HepG2 (cell line): ENCODE results near the gene ZNF234. TPM values are rescaled to one million over a fixed set of nuclear protein-coding genes. Genes with fewer than 3 reads are reported as not detected.

Source experiments
- ARNT ChIP-seq: fragments of 450-650 bp; IDR thresholded peaks from 2 replicates; pipeline ENCODE4 v1.6.1; 2017
- CSRNP2 ChIP-seq: sonication (generic); formaldehyde crosslinking; conservative IDR thresholded peaks from 2 replicates; pipeline ENCODE4 v1.8.0; 2022; ENCODE audit warnings: low read depth, missing genetic modification reagents
- ERF ChIP-seq: IDR thresholded peaks from 2 replicates; pipeline ENCODE4 v1.6.1; 2018; ENCODE audit warnings: missing biosample characterization, missing genetic modification reagents
- HOXA3 ChIP-seq: sonication (generic); formaldehyde crosslinking; IDR thresholded peaks from 2 replicates; pipeline ENCODE4 v1.5.0; 2020; ENCODE audit warnings: missing genetic modification reagents
- MED13 ChIP-seq: sonication (generic); formaldehyde crosslinking; IDR thresholded peaks from 2 replicates; pipeline ENCODE4 v1.5.0; 2020; ENCODE audit warnings: missing genetic modification reagents
- NFYB ChIP-seq: sonication (generic); formaldehyde crosslinking; IDR thresholded peaks from 2 replicates; pipeline ENCODE4 v1.4.0; 2020; ENCODE audit warnings: missing genetic modification reagents
- PITX1 ChIP-seq: sonication (generic); formaldehyde crosslinking; IDR thresholded peaks from 2 replicates; pipeline ENCODE4 v1.5.1; 2020; ENCODE audit warnings: mild to moderate bottlenecking, missing genetic modification reagents
- RFX3 ChIP-seq: IDR thresholded peaks from 2 replicates; pipeline ENCODE4 v1.6.1; 2016; ENCODE audit warnings: missing biosample characterization, missing genetic modification reagents
- TRAFD1 ChIP-seq: sonication (generic); formaldehyde crosslinking; IDR thresholded peaks from 2 replicates; pipeline ENCODE4 v1.5.1; 2020; ENCODE audit warnings: missing genetic modification reagents, mild to moderate bottlenecking, borderline replicate concordance
- ZNF253 ChIP-seq: sonication (generic); formaldehyde crosslinking; IDR thresholded peaks from 2 replicates; pipeline ENCODE4 v1.8.0; 2022; ENCODE audit warnings: mild to moderate bottlenecking, missing genetic modification reagents, borderline replicate concordance
- ZNF510 ChIP-seq: sonication (generic); formaldehyde crosslinking; IDR thresholded peaks from 2 replicates; pipeline ENCODE4 v1.4.0; 2020; ENCODE audit warnings: low read depth, mild to moderate bottlenecking, missing genetic modification reagents
- ZNF776 ChIP-seq: sonication (generic); formaldehyde crosslinking; IDR thresholded peaks from 2 replicates; pipeline ENCODE4 v1.4.0; 2020; ENCODE audit warnings: mild to moderate bottlenecking, missing genetic modification reagents
- polyA plus RNA-seq, 8 experiments: library from polyadenylated mRNA; depleted of rRNA in 3 of 8; stranded (reverse) in 7 of 8; unstranded in 1 of 8; fragments of >200 nt; fragmentation: Illumina TruSeq in 4 of 8; extraction: Trizol in 4 of 8; gene quantifications; 2 replicates each; pipeline versions ENCODE4 v1.2.1 to v1.2.3, GENCODE V29; 2011 to 2016; ENCODE audit warnings: low read depth in 4 of 8, missing spikeins in 1 of 8, mixed read lengths in 1 of 8; ENCODE audit not compliant: insufficient read depth in 1 of 8
- total RNA-seq, 5 experiments: library from RNA; depleted of rRNA; stranded (reverse); fragments of >200 nt; fragmentation: Illumina TruSeq; extraction: Trizol; gene quantifications; 2 replicates each; pipeline ENCODE4 v1.2.3, GENCODE V29; 2016; ENCODE audit warnings: low read depth in 1 of 5
- TF ChIP-seq, protein P1 (sequence below): sonication (generic); formaldehyde crosslinking; IDR thresholded peaks from 2 replicates; pipeline ENCODE4 v1.4.0; 2020; ENCODE audit warnings: missing genetic modification reagents, mild to moderate bottlenecking, borderline replicate concordance
- TF ChIP-seq, protein P2 (sequence below): sonication (generic); formaldehyde crosslinking; IDR thresholded peaks from 2 replicates; pipeline ENCODE4 v1.4.0; 2020; ENCODE audit warnings: mild to moderate bottlenecking, missing genetic modification reagents
- TF ChIP-seq, protein P3 (sequence below): sonication (generic); formaldehyde crosslinking; IDR thresholded peaks from 2 replicates; pipeline ENCODE4 v1.8.0; 2022; ENCODE audit warnings: mild to moderate bottlenecking, missing genetic modification reagents, moderate library complexity
- TF ChIP-seq, protein P4 (sequence below): sonication (generic); formaldehyde crosslinking; IDR thresholded peaks from 2 replicates; pipeline ENCODE4 v1.4.0; 2020; ENCODE audit warnings: low read depth, mild to moderate bottlenecking, missing genetic modification reagents
- TF ChIP-seq, protein P5 (sequence below): fragments of 450-650 bp; IDR thresholded peaks from 2 replicates; pipeline ENCODE4 v1.6.1; 2016
- TF ChIP-seq, protein P6 (sequence below): sonication (generic); formaldehyde crosslinking; IDR thresholded peaks from 2 replicates; pipeline ENCODE4 v1.5.0; 2020; ENCODE audit warnings: missing genetic modification reagents

The ZNF234 gene
- total and polyA plus RNA-seq, 2 of the 13 experiments (the other 11 are each of a cell fraction or from before 2014, with no cell fraction given) = 3.5 to 11.2 TPM

DNA sequence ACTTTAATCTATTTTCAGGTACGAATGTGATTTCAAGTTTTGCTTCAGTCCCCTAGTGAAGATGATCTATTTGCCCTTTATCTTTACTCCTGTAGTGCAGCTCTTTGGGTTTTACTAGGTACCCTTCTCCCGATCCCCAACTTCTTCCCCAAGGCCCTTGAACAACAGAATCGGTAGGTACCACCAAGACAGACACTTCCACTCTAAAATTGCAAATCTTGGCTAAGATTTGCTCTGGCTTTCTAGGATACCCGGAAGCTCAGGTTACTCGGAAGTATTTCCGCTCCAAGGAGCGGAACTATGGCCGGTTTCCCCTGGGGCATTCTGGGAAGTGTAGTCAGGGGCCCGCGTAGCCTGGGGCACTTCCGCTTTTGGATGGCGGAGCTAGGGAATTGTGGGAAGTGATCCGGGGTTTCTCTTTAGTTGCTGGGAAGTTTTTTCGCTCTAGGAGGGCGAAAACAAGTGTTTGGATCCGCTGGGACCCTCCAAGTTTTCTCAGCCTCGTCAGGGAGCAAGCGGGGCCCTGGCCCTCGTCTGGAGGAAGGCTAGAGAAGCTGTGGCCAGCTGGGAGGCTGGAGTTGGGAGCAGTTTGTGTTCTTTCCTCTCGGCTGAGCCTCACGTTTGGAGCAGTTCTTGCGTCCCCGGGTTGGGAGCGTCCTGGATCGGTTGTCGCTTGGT, 65.9 kb downstream of the ZNF234 start (continued):
- TF ChIP-seq ERF (CRISPR knock-in tag) = no peak
- TF ChIP-seq ZNF776 = no peak
- TF ChIP-seq ZNF253 (CRISPR knock-in tag) = no peak
- no peak for TF ChIP-seq CSRNP2
- TF ChIP-seq PITX1 (CRISPR knock-in tag) = no peak
- TF ChIP-seq TRAFD1 (CRISPR knock-in tag) = no peak
- no peak; the same call in 1 of the 2 replicates for TF ChIP-seq MED13 (CRISPR knock-in tag)
- no peak for TF ChIP-seq ARNT
- TF ChIP-seq, protein P1, sequence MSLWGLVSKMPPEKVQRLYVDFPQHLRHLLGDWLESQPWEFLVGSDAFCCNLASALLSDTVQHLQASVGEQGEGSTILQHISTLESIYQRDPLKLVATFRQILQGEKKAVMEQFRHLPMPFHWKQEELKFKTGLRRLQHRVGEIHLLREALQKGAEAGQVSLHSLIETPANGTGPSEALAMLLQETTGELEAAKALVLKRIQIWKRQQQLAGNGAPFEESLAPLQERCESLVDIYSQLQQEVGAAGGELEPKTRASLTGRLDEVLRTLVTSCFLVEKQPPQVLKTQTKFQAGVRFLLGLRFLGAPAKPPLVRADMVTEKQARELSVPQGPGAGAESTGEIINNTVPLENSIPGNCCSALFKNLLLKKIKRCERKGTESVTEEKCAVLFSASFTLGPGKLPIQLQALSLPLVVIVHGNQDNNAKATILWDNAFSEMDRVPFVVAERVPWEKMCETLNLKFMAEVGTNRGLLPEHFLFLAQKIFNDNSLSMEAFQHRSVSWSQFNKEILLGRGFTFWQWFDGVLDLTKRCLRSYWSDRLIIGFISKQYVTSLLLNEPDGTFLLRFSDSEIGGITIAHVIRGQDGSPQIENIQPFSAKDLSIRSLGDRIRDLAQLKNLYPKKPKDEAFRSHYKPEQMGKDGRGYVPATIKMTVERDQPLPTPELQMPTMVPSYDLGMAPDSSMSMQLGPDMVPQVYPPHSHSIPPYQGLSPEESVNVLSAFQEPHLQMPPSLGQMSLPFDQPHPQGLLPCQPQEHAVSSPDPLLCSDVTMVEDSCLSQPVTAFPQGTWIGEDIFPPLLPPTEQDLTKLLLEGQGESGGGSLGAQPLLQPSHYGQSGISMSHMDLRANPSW (CRISPR knock-in tag) = no peak
- no peak for TF ChIP-seq RFX3 (CRISPR knock-in tag)
- TF ChIP-seq NFYB (CRISPR knock-in tag) = no peak
- TF ChIP-seq ZNF510 (CRISPR knock-in tag) = 0 out of 2 replicates have a peak, but pooled peaks have one; percentile 27
- TF ChIP-seq, protein P2, sequence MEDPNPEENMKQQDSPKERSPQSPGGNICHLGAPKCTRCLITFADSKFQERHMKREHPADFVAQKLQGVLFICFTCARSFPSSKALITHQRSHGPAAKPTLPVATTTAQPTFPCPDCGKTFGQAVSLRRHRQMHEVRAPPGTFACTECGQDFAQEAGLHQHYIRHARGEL (CRISPR knock-in tag) = no peak
- peak; percentile 74; the same call in 1 of the 2 replicates for TF ChIP-seq HOXA3 (CRISPR knock-in tag)
- TF ChIP-seq, protein P3, sequence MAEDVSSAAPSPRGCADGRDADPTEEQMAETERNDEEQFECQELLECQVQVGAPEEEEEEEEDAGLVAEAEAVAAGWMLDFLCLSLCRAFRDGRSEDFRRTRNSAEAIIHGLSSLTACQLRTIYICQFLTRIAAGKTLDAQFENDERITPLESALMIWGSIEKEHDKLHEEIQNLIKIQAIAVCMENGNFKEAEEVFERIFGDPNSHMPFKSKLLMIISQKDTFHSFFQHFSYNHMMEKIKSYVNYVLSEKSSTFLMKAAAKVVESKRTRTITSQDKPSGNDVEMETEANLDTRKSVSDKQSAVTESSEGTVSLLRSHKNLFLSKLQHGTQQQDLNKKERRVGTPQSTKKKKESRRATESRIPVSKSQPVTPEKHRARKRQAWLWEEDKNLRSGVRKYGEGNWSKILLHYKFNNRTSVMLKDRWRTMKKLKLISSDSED (CRISPR knock-in tag) = no peak
- TF ChIP-seq, protein P4, sequence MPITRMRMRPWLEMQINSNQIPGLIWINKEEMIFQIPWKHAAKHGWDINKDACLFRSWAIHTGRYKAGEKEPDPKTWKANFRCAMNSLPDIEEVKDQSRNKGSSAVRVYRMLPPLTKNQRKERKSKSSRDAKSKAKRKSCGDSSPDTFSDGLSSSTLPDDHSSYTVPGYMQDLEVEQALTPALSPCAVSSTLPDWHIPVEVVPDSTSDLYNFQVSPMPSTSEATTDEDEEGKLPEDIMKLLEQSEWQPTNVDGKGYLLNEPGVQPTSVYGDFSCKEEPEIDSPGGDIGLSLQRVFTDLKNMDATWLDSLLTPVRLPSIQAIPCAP (CRISPR knock-in tag) = no peak
- TF ChIP-seq, protein P5, sequence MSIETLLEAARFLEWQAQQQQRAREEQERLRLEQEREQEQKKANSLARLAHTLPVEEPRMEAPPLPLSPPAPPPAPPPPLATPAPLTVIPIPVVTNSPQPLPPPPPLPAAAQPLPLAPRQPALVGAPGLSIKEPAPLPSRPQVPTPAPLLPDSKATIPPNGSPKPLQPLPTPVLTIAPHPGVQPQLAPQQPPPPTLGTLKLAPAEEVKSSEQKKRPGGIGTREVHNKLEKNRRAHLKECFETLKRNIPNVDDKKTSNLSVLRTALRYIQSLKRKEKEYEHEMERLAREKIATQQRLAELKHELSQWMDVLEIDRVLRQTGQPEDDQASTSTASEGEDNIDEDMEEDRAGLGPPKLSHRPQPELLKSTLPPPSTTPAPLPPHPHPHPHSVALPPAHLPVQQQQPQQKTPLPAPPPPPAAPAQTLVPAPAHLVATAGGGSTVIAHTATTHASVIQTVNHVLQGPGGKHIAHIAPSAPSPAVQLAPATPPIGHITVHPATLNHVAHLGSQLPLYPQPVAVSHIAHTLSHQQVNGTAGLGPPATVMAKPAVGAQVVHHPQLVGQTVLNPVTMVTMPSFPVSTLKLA = no peak
- TF ChIP-seq, protein P6, sequence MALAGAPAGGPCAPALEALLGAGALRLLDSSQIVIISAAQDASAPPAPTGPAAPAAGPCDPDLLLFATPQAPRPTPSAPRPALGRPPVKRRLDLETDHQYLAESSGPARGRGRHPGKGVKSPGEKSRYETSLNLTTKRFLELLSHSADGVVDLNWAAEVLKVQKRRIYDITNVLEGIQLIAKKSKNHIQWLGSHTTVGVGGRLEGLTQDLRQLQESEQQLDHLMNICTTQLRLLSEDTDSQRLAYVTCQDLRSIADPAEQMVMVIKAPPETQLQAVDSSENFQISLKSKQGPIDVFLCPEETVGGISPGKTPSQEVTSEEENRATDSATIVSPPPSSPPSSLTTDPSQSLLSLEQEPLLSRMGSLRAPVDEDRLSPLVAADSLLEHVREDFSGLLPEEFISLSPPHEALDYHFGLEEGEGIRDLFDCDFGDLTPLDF (CRISPR knock-in tag) = no peak
